GM18519 (cell line): Measurements from ENCODE around the gene NCAPH2.

Experiments used
- ATAC-seq: cut with Tn5 transposase; IDR thresholded peaks from one replicate; pipeline ENCODE4 v1.9.1; 2021; ENCODE audit warnings: mild to moderate bottlenecking, moderate library complexity; ENCODE audit not compliant: unreplicated experiment, low FRiP score

NCAPH2 gene

GRCh38 chr22:50568626-50569025 is 60.6 kb downstream of the NCAPH2 start:
- no peak for ATAC-seq

DNA sequence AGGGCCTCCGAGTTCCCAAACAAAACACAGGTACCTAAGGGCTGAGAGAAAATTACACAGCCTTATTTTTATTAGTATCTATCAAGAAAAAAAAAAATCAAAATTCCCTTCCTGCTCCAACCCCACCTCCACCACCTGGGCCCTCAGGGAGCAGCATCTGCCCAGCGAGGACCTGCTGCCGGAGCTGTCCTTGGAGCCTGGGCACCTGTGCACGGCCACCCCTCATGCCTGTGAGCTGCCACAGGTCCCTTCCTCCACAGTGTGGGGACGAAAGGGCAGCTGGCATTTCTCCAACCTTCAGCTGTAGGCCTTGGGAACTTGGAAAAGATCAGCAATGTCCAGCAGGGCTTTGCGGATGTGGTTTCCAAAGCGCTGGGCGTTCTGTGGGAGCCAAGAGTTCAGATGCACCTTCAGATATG is 61.0 kb downstream of the NCAPH2 start:
- ATAC-seq: no peak

- ATAC-seq: no peak
These were observed 62.0 kb downstream of the NCAPH2 start for GRCh38 chr22:50569896-50570535.

DNA sequence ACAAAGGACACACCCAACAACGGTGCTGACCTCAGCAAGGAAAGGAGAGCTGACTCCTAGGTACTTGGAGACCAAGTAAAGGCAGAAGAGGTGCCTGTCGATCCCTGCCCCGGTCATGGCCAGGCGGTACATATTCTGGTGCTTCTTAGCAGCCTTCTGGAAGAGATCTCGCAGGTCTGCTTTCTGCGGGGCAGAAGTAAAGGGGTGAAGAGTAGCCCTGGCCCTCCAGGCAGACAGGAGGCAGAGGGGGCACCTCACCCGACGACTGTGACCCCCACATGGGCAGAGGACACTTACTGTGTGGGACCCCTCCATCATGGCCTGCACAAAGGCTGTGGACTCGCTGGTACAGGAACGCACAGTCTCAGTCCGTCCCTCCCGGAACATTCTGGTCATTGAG is 62.8 kb downstream of the NCAPH2 start:
- no peak for ATAC-seq

GRCh38 chr22:50571264-50572175 is 63.5 kb downstream of the NCAPH2 start:
- ATAC-seq: no peak

DNA sequence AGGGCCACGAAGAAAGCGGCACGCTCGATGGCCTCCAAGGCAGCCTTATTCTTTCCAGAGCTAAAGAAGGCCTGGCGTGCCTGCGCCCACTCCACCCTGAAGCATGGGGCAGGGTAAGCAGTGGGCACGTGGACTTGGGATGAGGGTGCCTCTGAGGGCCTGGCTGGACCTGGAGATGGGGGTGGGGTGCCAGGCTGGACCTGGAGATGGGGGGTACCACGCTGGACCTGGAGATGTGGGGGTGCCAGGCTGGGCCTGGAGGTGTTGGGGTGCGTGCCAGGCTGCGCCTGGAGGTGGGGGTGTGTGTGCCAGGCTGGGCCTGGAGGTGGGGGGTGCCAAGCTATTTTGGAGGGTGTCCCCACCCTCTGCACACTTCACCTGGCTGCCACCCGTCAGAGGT is 64.9 kb downstream of the NCAPH2 start:
- no peak for ATAC-seq

DNA sequence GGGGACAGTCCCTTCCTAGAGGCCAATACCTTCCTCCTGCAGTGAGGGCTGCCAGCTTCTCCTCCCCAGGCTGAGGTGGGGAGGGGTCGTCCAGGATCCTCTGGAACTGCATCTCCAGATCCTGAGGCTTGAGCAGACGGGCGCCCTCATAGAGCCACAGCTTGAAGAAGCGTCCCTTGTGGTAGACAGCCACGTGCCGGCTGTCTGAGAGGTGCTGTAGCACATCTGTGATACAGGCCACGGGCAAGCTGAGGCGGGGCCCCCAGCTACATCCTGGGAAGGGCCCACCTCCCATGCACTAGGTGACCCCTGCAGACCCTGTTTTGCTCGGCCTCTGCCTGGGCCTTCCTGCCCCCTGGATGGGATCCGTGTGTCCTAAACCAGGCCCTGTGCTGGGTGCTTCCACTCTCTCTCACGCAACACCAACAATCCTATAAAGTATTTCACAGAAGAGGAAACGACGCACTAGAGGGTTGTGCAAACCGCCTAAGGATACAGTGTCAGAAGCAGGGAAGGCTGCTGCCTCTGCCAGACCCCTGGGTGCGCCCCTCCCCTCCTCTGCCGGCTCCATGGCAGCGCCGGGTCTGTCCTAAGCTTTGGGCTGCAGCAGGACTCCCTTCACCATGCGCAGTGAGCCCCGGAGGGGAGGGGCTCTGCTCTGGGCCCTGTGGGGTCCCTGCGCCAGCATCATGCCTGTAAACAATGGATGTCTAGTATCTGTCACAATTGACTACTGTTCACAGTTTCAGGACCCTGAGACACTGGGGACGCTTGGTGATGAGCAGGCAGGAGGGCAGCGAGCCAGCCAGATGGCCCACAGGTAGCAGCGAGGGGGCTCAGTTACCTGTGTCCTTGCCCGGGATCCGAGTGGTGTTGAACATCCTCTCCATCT is 65.7 kb downstream of the NCAPH2 start:
- no peak for ATAC-seq

- no peak for ATAC-seq
These were observed 66.3 kb downstream of the NCAPH2 start for GRCh38 chr22:50574383-50574755.
